ENCODE data around the gene CBLB. TPM values are rescaled to one million over a fixed set of nuclear protein-coding genes. Genes with fewer than 3 reads are reported as not detected.
A peak's percentile ranks its signal among the peaks of the same experiment; 100 is the strongest.

The CBLB gene
- total RNA-seq, 1 experiment from 2014 or later: 19.7 TPM

DNA sequence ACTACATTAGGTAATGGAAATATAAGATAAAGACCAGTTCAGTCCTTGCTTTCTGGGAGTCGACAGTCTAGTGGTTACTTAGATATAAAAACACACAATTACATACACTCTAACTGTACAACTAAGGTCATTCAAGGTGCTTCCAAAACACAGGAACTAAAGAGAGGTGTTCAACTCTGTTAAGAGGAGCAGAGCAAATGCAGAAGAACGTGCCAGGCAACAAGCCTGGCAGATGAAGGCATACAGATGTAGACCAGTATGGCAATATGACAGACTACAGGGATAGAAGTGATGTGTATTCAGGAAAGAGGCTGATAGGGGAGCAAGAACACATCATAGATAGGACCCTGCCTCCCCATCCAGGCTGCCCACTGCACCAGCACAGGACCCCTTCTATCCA lies 78.3 kb downstream of the CBLB start:
- peaks cover 26% of the 10 kb centered on the region for H3K4me1 Mint-ChIP-seq (ENCODE audit: insufficient read depth, unreplicated experiment)
- H3K27ac Mint-ChIP-seq (ENCODE audit: low read depth, unreplicated experiment): peak overlapping the region; percentile 91
- no peaks in the 10 kb centered on the region for H3K36me3 Mint-ChIP-seq (ENCODE audit: insufficient read depth, unreplicated experiment)
- H3K27me3 Mint-ChIP-seq (ENCODE audit: insufficient read depth, unreplicated experiment): no peaks in the 10 kb centered on the region
- no peaks in the 10 kb centered on the region for H3K9me3 Mint-ChIP-seq (ENCODE audit: unreplicated experiment)
- CTCF ChIA-PET: no interaction called here
- TF ChIP-seq, protein P1, sequence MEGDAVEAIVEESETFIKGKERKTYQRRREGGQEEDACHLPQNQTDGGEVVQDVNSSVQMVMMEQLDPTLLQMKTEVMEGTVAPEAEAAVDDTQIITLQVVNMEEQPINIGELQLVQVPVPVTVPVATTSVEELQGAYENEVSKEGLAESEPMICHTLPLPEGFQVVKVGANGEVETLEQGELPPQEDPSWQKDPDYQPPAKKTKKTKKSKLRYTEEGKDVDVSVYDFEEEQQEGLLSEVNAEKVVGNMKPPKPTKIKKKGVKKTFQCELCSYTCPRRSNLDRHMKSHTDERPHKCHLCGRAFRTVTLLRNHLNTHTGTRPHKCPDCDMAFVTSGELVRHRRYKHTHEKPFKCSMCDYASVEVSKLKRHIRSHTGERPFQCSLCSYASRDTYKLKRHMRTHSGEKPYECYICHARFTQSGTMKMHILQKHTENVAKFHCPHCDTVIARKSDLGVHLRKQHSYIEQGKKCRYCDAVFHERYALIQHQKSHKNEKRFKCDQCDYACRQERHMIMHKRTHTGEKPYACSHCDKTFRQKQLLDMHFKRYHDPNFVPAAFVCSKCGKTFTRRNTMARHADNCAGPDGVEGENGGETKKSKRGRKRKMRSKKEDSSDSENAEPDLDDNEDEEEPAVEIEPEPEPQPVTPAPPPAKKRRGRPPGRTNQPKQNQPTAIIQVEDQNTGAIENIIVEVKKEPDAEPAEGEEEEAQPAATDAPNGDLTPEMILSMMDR (IDR thresholded peaks at IDR 0.05; ENCODE audit: unreplicated experiment): no peak
- intact Hi-C loops (cut with micrococcal nuclease): loop anchor here (5.0 kb wide), 1 partner anchor 77 kb away; the partner anchor contains the start of gene CBLB
- no TSS peak for BruUV-seq (replicated peaks)
- no peak overlapping the region for H3K4me3 Mint-ChIP-seq (ENCODE audit: unreplicated experiment)
- no peak for DNase-seq (ENCODE audit: unreplicated experiment)
- POLR2A ChIA-PET: no interaction called here

DNA sequence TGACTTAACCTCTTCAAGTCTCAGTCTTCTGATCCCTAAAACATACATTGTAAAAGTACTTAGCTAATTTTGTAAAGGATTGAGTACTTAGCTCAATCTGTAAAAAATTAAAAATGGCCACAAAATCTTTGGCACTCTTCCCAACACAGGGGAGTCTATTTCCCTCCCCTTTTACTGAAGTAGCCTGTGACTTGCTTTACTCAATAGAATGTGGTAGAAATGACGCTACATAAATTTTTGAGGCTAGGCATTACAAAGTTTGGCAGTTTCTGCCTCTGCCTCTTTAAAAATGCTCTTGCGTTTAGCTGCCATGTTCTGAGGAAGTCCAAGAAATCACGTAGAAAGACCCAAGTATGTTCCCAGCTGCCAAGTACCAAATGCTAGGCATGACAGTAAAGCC lies 80.2 kb downstream of the CBLB start:
- ChIA-PET CTCF (interaction anchor here (0.6 to 0.9 kb wide), 2 partner anchors 83 to 386 kb away, joined by 3 read pairs; no protein-coding TSS in a partner anchor), POLR2A (interaction anchor here (0.6 kb wide), 1 partner anchor 44 kb away, joined by 3 read pairs; no protein-coding TSS in a partner anchor)
- intact Hi-C loops (cut with micrococcal nuclease): no loop called here
- no peak for DNase-seq (ENCODE audit: unreplicated experiment)
- no peak overlapping the region for H3K27ac Mint-ChIP-seq (ENCODE audit: low read depth, unreplicated experiment)
- no peaks in the 10 kb centered on the region for H3K9me3 Mint-ChIP-seq (ENCODE audit: unreplicated experiment)
- peaks cover 1% of the 10 kb centered on the region for H3K36me3 Mint-ChIP-seq (ENCODE audit: insufficient read depth, unreplicated experiment)
- BruUV-seq (replicated peaks): no TSS peak
- no peaks in the 10 kb centered on the region for H3K27me3 Mint-ChIP-seq (ENCODE audit: insufficient read depth, unreplicated experiment)
- TF ChIP-seq, protein P1 (IDR thresholded peaks at IDR 0.05; ENCODE audit: unreplicated experiment): no peak
- H3K4me3 Mint-ChIP-seq (ENCODE audit: unreplicated experiment): no peak overlapping the region
- H3K4me1 Mint-ChIP-seq (ENCODE audit: insufficient read depth, unreplicated experiment): peaks cover 26% of the 10 kb centered on the region

DNA sequence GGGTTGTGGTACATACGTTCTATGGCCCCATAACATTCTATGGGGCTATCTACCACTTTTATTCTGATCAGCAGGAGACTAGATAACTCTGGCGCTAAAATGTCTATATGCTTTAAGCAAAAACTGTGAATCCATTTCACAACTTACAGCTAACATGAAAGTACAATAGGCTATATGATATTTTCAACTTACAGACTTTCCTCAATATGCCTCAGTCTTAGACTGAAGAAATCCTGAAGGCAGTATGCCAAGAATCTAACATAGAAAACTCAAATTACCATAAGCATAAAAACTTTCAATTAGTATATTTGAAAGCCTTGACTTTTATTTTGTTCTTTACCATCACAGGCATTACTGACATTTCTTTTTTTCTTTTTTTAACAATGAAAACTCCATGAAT lies 81.4 kb downstream of the CBLB start:
- no TSS peak for BruUV-seq (replicated peaks)
- no peak overlapping the region for H3K4me3 Mint-ChIP-seq (ENCODE audit: unreplicated experiment)
- CTCF ChIA-PET: interaction anchor here (0.6 kb wide), 1 partner anchor 344 kb away, joined by 3 read pairs; no protein-coding TSS in a partner anchor

DNA sequence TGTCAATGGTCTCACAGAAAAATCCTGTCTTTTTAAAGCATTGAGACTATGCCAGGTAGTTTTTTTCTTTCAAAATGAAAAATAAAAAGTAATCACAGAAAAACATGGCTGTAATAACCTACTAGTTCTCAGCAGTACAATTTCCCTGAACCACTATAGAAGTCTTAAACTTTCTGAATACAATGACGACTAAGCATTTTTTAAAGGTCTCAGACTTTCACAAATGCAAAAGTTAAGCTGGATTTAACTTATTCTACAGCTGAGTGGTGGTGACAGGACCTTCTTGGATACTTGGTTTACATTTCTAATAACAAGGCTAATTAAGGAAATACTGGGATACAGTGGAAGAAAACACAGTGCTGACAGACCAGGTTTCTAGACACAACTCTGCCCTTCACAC lies 81.8 kb downstream of the CBLB start:
- Mint-ChIP-seq H3K4me3 (ENCODE audit: unreplicated experiment) (no peak overlapping the region), H3K27ac (ENCODE audit: low read depth, unreplicated experiment) (no peak overlapping the region), H3K9me3 (ENCODE audit: unreplicated experiment) (no peaks in the 10 kb centered on the region), H3K36me3 (ENCODE audit: insufficient read depth, unreplicated experiment) (peaks cover 6% of the 10 kb centered on the region), H3K4me1 (ENCODE audit: insufficient read depth, unreplicated experiment) (peaks cover 13% of the 10 kb centered on the region), H3K27me3 (ENCODE audit: insufficient read depth, unreplicated experiment) (no peaks in the 10 kb centered on the region)
- BruUV-seq (replicated peaks): no TSS peak
- DNase-seq (ENCODE audit: unreplicated experiment): no peak
- ChIA-PET CTCF (interaction anchor here (0.6 kb wide), 1 partner anchor 69 kb away, joined by 3 read pairs; no protein-coding TSS in a partner anchor), POLR2A (interaction anchor here (0.7 to 1.0 kb wide), 2 partner anchors 17 to 27 kb away, joined by 3 to 4 read pairs; no protein-coding TSS in a partner anchor)
- TF ChIP-seq, protein P1 (IDR thresholded peaks at IDR 0.05; ENCODE audit: unreplicated experiment): no peak
- intact Hi-C loops (cut with micrococcal nuclease): no loop called here

More for the DNA sequence above, 81.4 kb downstream of the CBLB start:
- Mint-ChIP-seq H3K27me3 (ENCODE audit: insufficient read depth, unreplicated experiment) (no peaks in the 10 kb centered on the region), H3K27ac (ENCODE audit: low read depth, unreplicated experiment) (no peak overlapping the region), H3K9me3 (ENCODE audit: unreplicated experiment) (no peaks in the 10 kb centered on the region), H3K4me1 (ENCODE audit: insufficient read depth, unreplicated experiment) (peaks cover 18% of the 10 kb centered on the region), H3K36me3 (ENCODE audit: insufficient read depth, unreplicated experiment) (peaks cover 6% of the 10 kb centered on the region)
- intact Hi-C loops (cut with micrococcal nuclease): no loop called here
- POLR2A ChIA-PET: interaction anchor here (0.7 to 1.0 kb wide), 2 partner anchors 17 to 27 kb away, joined by 3 to 4 read pairs; no protein-coding TSS in a partner anchor
- no peak for DNase-seq (ENCODE audit: unreplicated experiment)
- TF ChIP-seq, protein P1 (IDR thresholded peaks at IDR 0.05; ENCODE audit: unreplicated experiment): no peak
